HG03095 (cell line): Measurements from ENCODE around the gene ANXA7.
"Not testable (repeated sequence)": the region's sequence is repeated elsewhere in the genome, so short reads cannot be mapped to it uniquely, and the experiment has no call there.

Experiments used
- ATAC-seq: cut with Tn5 transposase; IDR thresholded peaks from one replicate; pipeline ENCODE4 v1.9.1; 2021; ENCODE audit warnings: moderate library complexity; ENCODE audit not compliant: unreplicated experiment

ANXA7 gene

DNA sequence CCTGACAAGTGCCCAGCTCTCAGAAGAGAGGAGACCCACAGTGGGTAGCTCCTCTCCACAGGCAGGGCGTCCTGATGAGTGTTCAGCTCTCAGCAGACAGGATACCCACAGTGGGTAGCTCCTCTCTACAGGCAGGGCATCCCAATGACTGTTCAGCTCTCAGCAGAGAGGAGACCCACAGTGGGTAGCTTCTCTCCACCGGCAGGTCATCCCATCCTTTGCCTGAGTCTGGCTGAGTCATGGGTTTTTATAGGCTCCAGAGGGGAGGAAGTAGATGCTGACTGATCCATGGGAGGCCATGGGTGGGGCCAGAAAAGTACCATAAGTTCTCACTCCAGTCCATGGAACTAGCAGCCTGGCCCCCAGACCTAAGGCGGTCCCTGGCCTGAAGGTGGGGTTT lies 73.7 kb downstream of the ANXA7 start:
- ATAC-seq: no peak

DNA sequence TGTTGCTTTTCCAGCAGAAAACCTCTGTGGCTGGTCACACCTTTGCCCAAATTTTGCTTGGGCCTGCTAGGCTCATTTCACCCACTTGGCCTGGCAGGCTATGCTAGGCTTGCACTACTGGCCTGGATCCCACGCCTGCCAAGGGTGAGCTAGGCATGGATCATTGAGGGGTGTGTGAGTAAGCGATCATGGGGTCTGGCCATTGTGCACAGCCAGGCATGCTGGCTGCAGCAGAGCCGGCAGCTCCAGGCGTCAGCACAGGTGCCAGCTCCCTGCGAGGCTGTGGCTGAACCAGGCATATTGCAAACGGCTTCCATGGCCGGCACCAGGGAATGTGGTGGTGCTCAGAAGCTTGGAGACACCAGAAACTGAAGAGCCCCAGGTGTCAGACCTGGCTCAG lies 74.4 kb downstream of the ANXA7 start:
- no peak for ATAC-seq

DNA sequence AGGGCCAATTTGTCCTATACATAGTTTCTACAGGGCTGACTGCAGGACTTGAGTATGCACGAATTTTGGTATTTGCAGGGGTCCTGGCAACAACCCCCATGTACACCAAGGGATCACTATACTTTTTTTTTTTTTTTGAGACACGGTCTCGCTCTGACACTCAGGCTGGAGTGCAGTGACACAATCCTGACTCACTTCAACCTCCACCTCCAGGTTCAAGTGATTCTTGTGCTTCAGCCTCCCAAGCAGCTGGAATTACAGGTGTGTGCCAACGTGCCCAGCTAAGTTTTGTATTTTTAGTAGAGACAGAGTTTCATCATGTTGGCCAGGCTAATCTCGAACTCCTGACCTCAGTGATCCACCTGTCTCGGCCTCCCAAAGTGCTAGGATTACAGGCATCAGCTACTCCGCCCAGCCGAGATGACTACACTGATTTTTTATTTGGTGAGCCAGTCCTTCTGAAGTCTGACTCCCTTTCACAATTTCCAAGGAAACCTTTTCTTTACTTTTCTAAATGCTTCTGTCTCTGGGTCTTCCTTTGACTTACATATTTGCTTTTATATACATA lies 75.0 kb downstream of the ANXA7 start:
- no peak for ATAC-seq

DNA sequence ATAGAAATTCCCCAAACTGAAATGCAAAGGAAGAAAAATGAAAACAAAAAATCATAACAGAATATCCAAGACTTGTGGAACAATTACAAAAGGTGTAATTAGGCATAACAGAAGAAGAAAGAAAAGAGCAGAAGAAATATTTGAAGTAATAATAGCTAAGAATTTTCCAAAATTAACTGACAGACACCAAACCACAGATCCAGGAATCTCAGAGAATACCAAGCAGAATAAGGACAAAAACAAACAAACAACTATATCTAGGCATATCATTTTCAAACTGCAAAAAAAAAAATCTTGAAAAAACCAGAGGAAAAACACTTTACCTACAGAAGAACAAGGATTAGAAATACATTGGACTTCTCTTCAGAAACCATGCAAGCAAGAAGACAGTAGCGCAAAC lies 80.7 kb downstream of the ANXA7 start:
- no peak for ATAC-seq

DNA sequence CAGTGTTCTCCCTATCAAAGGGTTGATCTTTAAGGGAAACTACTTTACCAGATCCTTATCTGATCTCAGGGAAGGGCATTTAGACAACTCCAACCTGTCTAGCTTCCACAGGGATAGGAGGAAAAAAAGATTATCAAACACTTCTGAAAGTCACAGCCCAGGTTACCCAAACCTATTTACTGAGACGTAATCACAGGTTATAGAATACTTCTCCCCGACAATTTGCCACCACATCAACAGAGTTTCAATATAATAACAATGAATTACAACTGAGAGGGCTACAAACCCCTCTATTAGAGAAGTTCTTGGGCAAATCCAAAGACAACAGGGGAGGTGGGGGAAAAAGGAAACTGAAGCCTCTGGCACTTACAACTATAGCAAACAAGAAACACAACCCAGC lies 81.5 kb downstream of the ANXA7 start:
- no peak for ATAC-seq

DNA sequence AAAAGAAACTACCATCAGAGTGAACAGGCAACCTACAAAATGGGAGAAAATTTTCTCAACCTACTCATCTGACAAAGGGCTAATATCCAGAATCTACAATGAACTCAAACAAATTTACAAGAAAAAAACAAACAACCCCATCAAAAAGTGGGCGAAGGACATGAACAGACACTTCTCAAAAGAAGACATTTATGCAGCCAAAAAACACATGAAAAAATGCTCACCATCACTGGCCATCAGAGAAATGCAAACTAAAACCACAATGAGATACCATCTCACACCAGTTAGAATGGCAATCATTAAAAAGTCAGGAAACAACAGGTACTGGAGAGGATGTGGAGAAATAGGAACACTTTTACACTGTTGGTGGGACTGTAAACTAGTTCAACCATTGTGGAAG lies 85.3 kb downstream of the ANXA7 start:
- not testable (repeated sequence) for ATAC-seq

DNA sequence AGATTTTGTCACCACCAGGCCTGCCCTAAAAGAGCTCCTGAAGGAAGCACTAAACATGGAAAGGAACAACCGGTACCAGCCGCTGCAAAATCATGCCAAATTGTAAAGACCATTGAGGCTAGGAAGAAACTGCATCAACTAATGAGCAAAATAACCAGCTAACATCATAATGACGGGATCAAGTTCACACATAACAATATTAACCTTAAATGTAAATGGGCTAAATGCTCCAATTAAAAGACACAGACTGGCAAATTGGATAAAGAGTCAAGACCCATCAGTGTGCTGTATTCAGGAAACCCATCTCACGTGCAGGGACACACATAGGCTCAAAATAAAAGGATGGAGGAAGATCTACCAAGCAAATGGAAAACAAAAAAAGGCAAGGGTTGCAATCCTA lies 88.6 kb downstream of the ANXA7 start:
- not testable (repeated sequence) for ATAC-seq
